HFF-Myc (cell line): Measurements from ENCODE around the gene PRDM16.

ENCODE experiments used
- DNase-seq: peaks from one replicate; pipeline ENCODE4 v3.0.0-alpha.2; 2011; ENCODE audit warnings: low read depth; ENCODE audit errors: extremely low read depth
- H3K4me3 ChIP-seq: replicated peaks from 2 replicates; pipeline ENCODE4 v1.5.1; 2011; ENCODE audit warnings: low read depth, mild to moderate bottlenecking, control low read depth, low read length
- TF ChIP-seq, protein P1 (sequence below): IDR thresholded peaks from 2 replicates; pipeline ENCODE4 v1.5.1; 2012; ENCODE audit warnings: mild to moderate bottlenecking, low read depth, low read length, control low read depth; ENCODE audit errors: missing control alignments

Gene PRDM16

DNA sequence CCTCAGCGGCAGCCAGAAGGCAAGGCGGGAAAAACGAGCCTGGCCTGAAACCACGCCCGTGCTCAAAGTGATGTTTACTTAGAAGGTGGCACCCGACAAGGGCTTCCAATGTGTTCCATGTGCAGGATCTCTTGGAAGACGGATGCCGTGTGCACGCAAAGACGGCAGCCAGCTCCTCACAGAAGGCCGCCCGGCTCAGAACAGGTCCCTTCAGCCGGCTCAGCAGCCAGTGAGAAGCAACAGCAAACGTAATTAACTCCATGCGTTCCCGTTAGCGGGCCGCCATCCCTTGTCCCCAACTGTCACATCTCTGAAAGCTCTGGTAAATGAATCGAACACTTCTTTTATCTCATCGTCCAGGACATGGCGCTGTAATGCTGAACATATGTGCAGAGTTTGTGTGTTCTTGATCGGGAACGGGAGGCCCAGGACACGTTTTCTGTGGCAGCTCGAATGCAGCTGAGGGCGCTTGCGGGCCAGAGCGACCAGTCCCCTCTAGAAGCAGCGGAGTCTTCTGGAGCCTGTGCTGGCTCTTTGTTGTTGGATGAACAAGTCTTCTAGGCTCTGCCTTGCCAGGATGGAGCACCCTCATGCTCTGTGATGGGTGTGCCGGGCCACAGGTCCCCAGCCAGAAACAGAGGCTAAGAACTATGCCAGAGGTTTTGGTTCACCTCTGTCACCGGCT, 290.9 kb downstream of the PRDM16 start:
- TF ChIP-seq, protein P1, sequence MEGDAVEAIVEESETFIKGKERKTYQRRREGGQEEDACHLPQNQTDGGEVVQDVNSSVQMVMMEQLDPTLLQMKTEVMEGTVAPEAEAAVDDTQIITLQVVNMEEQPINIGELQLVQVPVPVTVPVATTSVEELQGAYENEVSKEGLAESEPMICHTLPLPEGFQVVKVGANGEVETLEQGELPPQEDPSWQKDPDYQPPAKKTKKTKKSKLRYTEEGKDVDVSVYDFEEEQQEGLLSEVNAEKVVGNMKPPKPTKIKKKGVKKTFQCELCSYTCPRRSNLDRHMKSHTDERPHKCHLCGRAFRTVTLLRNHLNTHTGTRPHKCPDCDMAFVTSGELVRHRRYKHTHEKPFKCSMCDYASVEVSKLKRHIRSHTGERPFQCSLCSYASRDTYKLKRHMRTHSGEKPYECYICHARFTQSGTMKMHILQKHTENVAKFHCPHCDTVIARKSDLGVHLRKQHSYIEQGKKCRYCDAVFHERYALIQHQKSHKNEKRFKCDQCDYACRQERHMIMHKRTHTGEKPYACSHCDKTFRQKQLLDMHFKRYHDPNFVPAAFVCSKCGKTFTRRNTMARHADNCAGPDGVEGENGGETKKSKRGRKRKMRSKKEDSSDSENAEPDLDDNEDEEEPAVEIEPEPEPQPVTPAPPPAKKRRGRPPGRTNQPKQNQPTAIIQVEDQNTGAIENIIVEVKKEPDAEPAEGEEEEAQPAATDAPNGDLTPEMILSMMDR = no peak
- no peak overlapping the region for H3K4me3 ChIP-seq
- no peak for DNase-seq

GRCh38 chr1:3360646-3361257, 291.7 kb downstream of the PRDM16 start:
- TF ChIP-seq, protein P1 = no peak
- no peak overlapping the region for H3K4me3 ChIP-seq

GRCh38 chr1:3363023-3363422, 294.0 kb downstream of the PRDM16 start:
- TF ChIP-seq, protein P1 = no peak
- no peak overlapping the region for H3K4me3 ChIP-seq

More at GRCh38 chr1:3360646-3361257, 291.7 kb downstream of the PRDM16 start:
- no peak for DNase-seq

DNA sequence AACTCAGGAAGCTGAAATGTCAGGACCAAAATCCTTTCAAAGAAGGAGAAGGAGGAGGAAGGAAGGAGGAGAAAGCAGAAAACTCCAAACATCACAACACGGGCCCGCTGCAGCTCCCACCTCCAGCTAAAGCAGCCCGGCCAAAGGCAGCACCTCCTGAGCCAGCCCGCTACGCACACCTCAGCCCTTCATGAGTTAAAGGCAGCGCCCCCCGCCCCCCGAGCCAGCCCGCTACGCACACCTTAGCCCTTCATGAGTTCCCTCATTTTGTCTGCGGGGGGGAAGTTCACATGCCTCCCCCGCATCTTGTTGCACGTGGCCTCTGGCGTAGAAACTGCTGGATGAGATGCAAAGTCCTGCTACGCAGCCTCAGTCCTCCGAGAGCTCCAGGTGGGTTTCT, 294.8 kb downstream of the PRDM16 start:
- no peak for DNase-seq
- TF ChIP-seq, protein P1 = no peak
- H3K4me3 ChIP-seq = no peak overlapping the region

More at GRCh38 chr1:3363023-3363422, 294.0 kb downstream of the PRDM16 start:
- DNase-seq = no peak

- no peak for DNase-seq
- TF ChIP-seq, protein P1 = no peak
These were observed 295.5 kb downstream of the PRDM16 start for GRCh38 chr1:3364551-3364950.

DNA sequence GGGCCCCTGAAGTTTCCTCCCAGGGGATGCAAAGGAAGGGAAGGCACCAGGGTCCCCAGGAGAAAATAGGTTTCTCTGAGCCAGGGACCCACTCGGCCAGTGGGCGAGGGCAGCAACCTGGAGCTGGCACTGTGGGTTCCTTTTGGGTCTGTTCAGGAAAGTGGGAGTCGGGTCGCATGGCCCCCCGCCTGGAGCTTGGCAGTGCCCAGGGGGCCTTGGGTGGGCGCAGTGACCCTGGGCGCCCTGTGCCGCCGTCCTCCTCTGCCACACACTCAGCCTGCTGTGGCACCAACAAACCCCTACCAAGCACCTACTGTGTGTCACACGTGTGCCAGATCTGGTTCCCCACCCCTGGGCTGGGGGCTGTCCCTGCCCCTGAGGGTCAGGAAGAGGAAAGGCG, 296.0 kb downstream of the PRDM16 start:
- TF ChIP-seq, protein P1 = no peak
- DNase-seq = no peak

More at GRCh38 chr1:3364551-3364950, 295.5 kb downstream of the PRDM16 start:
- H3K4me3 ChIP-seq = no peak overlapping the region

More for the DNA sequence above, 296.0 kb downstream of the PRDM16 start:
- H3K4me3 ChIP-seq = no peak overlapping the region
